OCI-LY1 (cell line): ENCODE data around the gene NDUFS7.

ENCODE experiments used
- H2AFZ ChIP-seq: fragments of 200-600 bp; sonication (generic), shearing (Covaris generic); 2 replicates; pipeline ENCODE4 v1.6.0; 2014; ENCODE audit warnings: antibody characterized with exemption, mild to moderate bottlenecking, low read length
- H3F3A ChIP-seq: fragments of 200-600 bp; sonication (generic), shearing (Covaris generic); 2 replicates; pipeline ENCODE4 v1.6.0; 2014; ENCODE audit warnings: mild to moderate bottlenecking, antibody characterized with exemption, low read length, moderate library complexity; ENCODE audit not compliant: insufficient read depth
- H3K27ac ChIP-seq: fragments of 200-600 bp; sonication (generic); 2 replicates; pipeline ENCODE4 v1.5.1; 2014; ENCODE audit warnings: low read length, mixed run types, mild to moderate bottlenecking, low read depth; ENCODE audit not compliant: poor library complexity, severe bottlenecking
- H3K27me3 ChIP-seq: fragments of 200-600 bp; sonication (generic); 2 replicates; pipeline ENCODE4 v1.6.0; 2014; ENCODE audit warnings: antibody characterized with exemption, mild to moderate bottlenecking, low read length, moderate library complexity; ENCODE audit not compliant: insufficient read depth
- H3K36me3 ChIP-seq: fragments of 200-600 bp; sonication (generic); 2 replicates; pipeline ENCODE4 v1.6.1; 2014; ENCODE audit warnings: mild to moderate bottlenecking, antibody characterized with exemption, low read length, moderate library complexity, mixed read lengths; ENCODE audit not compliant: insufficient read depth
- H3K4me1 ChIP-seq: fragments of 200-600 bp; sonication (generic); 2 replicates; pipeline ENCODE4 v1.5.1; 2014; ENCODE audit warnings: mild to moderate bottlenecking, low read length, moderate library complexity; ENCODE audit not compliant: insufficient read depth, severe bottlenecking
- H3K4me2 ChIP-seq: fragments of 200-600 bp; sonication (generic), shearing (Covaris generic); 2 replicates; pipeline ENCODE4 v1.6.1; 2014; ENCODE audit warnings: low read length
- H3K4me3 ChIP-seq: fragments of 200-600 bp; sonication (generic); 2 replicates; pipeline ENCODE4 v1.5.1; 2014; ENCODE audit warnings: low read length, low read depth, mild to moderate bottlenecking, mixed read lengths; ENCODE audit not compliant: poor library complexity, severe bottlenecking
- H3K79me2 ChIP-seq: fragments of 200-600 bp; shearing (Covaris generic); 2 replicates; pipeline ENCODE4 v1.6.1; 2016; ENCODE audit warnings: mixed run types, low read length, mixed read lengths; ENCODE audit not compliant: insufficient read depth
- H3K9ac ChIP-seq: fragments of 200-600 bp; sonication (generic), shearing (Covaris generic); 2 replicates; pipeline ENCODE4 v1.6.1; 2014; ENCODE audit warnings: mild to moderate bottlenecking, low read length, mixed read lengths
- H3K9me2 ChIP-seq: fragments of 200-600 bp; sonication (generic), shearing (Covaris generic); 2 replicates; pipeline ENCODE4 v1.6.1; 2014; ENCODE audit warnings: low read depth, mild to moderate bottlenecking, low read length, mixed read lengths
- H3K9me3 ChIP-seq: fragments of 200-600 bp; shearing (Covaris generic); 2 replicates; pipeline ENCODE4 v1.6.1; 2014; ENCODE audit warnings: low read length, mixed read lengths
- H4K20me1 ChIP-seq: fragments of 200-600 bp; sonication (generic), shearing (Covaris generic); 2 replicates; pipeline ENCODE4 v1.6.0; 2016; ENCODE audit warnings: mild to moderate bottlenecking, low read length; ENCODE audit not compliant: insufficient read depth
- EZH2 ChIP-seq: fragments of 200-600 bp; sonication (generic), shearing (Covaris generic); IDR thresholded peaks from 2 replicates; pipeline ENCODE4 v1.8.0; 2017; ENCODE audit warnings: borderline replicate concordance, mixed run types, mild to moderate bottlenecking, antibody characterized with exemption, low read length, moderate library complexity, mixed read lengths
- TF ChIP-seq, protein P1 (sequence below): fragments of 200-600 bp; sonication (generic), shearing (Covaris generic); IDR thresholded peaks from 2 replicates; pipeline ENCODE4 v1.5.1; 2017; ENCODE audit warnings: mild to moderate bottlenecking, antibody characterized with exemption, low read length, moderate library complexity, mixed read lengths

NDUFS7 gene

DNA sequence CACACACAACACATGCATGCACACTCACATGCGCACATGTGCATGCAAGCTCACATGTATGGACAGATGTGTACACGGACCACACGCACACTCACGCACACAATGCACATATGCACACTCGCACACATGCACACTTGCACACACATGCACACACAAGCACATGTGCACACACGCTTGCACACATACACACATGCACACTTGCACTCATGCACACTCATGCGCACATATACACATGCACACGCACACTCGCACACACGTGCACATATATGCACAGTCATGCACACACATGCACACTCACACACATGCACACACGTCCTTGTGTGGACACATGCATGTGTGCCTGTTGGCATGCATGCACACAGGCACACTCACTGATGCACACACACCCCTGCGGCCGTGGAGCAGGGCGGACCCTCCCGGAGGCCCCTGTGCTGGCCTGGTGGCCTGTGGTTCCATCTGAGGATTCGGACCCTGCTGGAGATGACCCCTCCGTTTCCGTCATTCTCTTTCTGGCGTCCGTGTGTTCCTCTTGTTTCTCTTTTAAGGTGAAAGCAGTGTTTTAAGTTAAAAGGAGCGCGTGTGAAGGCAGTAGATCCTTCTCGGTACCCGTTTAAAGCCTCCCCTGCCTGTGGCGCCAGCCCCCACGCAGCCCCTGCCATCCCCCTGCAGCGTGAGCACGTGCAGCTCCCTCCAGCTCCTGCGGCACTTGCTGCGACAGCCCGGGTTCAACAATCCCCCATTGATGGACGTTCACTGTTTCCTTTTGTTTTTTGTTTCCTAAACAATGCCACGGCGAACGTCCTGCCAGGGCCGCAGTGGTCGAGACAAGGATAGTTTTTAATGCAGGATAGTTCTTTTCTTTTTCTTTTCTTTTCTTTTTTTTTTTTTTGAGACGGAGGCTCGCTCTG is 5.6 kb downstream of the NDUFS7 start:
- Histone ChIP-seq H3K36me3 (peaks cover 61% of the 10 kb centered on the region), H3K9me2 (no peaks in the 10 kb centered on the region), H3K79me2 (peaks cover 6% of the 10 kb centered on the region; the same call in 1 of the 2 replicates), H3K9ac (no peak overlapping the region), H3K27ac (no peak overlapping the region), H3K9me3 (no peaks in the 10 kb centered on the region), H4K20me1 (no peaks in the 10 kb centered on the region), H3K27me3 (no peaks in the 10 kb centered on the region), H3F3A (no peaks in the 10 kb centered on the region), H3K4me3 (no peak overlapping the region), H3K4me1 (peaks cover 7% of the 10 kb centered on the region), H2AFZ (no peak overlapping the region), H3K4me2 (no peak overlapping the region)
- no peak for TF ChIP-seq EZH2
- TF ChIP-seq, protein P1, sequence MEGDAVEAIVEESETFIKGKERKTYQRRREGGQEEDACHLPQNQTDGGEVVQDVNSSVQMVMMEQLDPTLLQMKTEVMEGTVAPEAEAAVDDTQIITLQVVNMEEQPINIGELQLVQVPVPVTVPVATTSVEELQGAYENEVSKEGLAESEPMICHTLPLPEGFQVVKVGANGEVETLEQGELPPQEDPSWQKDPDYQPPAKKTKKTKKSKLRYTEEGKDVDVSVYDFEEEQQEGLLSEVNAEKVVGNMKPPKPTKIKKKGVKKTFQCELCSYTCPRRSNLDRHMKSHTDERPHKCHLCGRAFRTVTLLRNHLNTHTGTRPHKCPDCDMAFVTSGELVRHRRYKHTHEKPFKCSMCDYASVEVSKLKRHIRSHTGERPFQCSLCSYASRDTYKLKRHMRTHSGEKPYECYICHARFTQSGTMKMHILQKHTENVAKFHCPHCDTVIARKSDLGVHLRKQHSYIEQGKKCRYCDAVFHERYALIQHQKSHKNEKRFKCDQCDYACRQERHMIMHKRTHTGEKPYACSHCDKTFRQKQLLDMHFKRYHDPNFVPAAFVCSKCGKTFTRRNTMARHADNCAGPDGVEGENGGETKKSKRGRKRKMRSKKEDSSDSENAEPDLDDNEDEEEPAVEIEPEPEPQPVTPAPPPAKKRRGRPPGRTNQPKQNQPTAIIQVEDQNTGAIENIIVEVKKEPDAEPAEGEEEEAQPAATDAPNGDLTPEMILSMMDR, result no peak

DNA sequence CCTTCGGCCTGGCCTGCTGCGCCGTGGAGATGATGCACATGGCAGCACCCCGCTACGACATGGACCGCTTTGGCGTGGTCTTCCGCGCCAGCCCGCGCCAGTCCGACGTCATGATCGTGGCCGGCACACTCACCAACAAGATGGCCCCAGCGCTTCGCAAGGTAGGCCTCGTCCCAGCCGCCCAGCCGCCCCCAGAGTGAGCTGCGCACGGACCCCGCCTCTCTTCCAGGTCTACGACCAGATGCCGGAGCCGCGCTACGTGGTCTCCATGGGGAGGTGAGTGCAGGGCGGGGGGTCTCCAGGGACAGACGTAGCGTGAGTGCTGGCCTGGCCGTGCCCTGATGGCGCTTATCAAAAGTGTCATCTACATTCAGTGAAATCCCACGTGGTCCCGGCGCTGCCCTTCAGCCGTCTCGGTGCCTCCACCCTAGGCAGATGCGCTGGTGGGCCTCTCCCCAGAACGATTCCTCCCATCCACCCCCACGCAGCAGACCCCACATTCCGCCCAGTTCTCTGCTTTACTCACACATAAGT is 7.2 kb downstream of the NDUFS7 start:
- H2AFZ ChIP-seq, result no peak overlapping the region
- H3K9me3 ChIP-seq, result no peaks in the 10 kb centered on the region
- no peaks in the 10 kb centered on the region for H3K79me2 ChIP-seq
- no peak overlapping the region for H3K4me2 ChIP-seq
- no peak overlapping the region for H3K4me3 ChIP-seq
- H3F3A ChIP-seq, result no peaks in the 10 kb centered on the region
- no peak for TF ChIP-seq EZH2
- TF ChIP-seq, protein P1, result no peak
- no peak overlapping the region for H3K27ac ChIP-seq
- no peaks in the 10 kb centered on the region for H3K27me3 ChIP-seq
- no peaks in the 10 kb centered on the region for H3K9me2 ChIP-seq
- H4K20me1 ChIP-seq, result no peaks in the 10 kb centered on the region
- H3K4me1 ChIP-seq, result no peaks in the 10 kb centered on the region
- H3K9ac ChIP-seq, result no peak overlapping the region
- peaks cover 73% of the 10 kb centered on the region for H3K36me3 ChIP-seq

DNA sequence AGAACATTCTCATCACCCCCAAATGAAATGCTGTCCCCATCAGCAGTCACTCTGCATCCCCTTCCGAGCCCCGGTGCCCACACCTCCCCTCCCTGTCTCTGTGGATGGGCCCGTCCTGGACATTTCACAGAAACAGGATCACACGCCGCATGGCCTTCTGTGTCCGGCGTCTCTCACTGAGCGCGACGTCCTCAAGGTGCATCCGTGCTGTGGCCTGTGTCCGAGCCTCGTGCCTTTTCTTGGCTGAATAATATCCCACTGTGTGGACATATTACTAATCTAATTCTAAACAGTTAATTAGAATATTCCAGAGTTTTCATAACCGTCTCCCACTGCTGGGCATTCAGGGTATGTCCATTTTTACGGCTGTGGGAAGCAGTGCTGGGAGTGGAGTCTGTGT is 8.7 kb downstream of the NDUFS7 start:
- H4K20me1 ChIP-seq, result no peaks in the 10 kb centered on the region
- H3F3A ChIP-seq, result no peaks in the 10 kb centered on the region
- H2AFZ ChIP-seq, result no peak overlapping the region
- no peaks in the 10 kb centered on the region for H3K79me2 ChIP-seq
- TF ChIP-seq EZH2, result no peak
- TF ChIP-seq, protein P1, result no peak
- no peaks in the 10 kb centered on the region for H3K9me3 ChIP-seq
- H3K27me3 ChIP-seq, result no peaks in the 10 kb centered on the region
- H3K27ac ChIP-seq, result no peak overlapping the region
- H3K36me3 ChIP-seq, result peaks cover 70% of the 10 kb centered on the region
- no peak overlapping the region for H3K4me2 ChIP-seq
- no peak overlapping the region for H3K9ac ChIP-seq
- H3K9me2 ChIP-seq, result no peaks in the 10 kb centered on the region
- no peak overlapping the region for H3K4me3 ChIP-seq
- no peaks in the 10 kb centered on the region for H3K4me1 ChIP-seq
